Fibroblast of skin of abdomen (primary cell): ENCODE measurements around the gene PHF21B.
A peak's percentile ranks its signal among the peaks of the same experiment; 100 is the strongest.
"Not testable (repeated sequence)": the region's sequence is repeated elsewhere in the genome, so short reads cannot be mapped to it uniquely, and the experiment has no call there.

ENCODE experiments used
- DNase-seq: peaks from one replicate; pipeline ENCODE4 v3.0.0-alpha.2; 2013

Gene PHF21B

GRCh38 chr22:44932493-44932892, 77.3 kb downstream of the PHF21B start:
- no peak for DNase-seq

DNA sequence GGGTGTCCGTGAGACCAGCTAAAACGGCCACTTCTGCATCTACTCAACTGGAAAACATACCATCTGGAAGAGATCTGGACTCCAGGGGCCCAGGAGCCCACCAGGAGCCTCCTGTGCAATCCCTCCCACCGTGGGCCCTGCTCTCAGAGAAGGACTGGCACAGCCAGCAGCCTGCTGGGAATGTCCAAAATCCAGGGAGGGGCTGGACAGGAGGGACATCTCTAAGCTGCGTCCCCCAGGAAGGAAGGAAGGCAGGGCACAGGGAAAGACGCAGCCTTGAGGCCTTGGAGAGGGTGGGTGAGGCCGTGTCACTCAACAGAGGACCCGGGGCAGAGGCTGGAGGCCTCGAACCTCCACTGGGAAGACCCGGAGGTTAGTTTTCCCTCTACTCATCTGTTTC, 78.0 kb downstream of the PHF21B start:
- no peak for DNase-seq

DNA sequence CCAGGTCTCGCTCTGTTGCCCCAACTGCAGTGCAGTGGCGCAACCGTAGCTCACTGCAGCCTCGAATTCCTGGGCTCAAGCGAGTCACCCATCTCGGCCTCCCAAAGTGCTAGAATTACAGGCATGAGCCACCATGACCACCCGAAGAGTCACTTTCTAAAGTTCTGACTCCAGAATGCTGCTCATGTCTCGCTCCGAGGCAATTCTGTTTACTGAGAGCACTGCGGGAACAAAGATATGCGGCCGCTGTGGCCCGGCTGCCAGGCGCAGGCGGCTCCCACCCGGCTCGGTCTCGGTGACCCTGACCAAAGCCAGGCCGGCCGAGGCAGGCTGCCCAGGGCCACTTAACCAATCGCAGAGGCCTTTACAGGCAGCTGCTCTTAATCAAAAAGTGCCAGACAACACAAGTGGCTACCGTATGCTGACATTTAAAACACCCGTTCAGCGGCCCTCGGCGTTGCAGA, 78.7 kb downstream of the PHF21B start:
- DNase-seq, result peak; percentile 4

DNA sequence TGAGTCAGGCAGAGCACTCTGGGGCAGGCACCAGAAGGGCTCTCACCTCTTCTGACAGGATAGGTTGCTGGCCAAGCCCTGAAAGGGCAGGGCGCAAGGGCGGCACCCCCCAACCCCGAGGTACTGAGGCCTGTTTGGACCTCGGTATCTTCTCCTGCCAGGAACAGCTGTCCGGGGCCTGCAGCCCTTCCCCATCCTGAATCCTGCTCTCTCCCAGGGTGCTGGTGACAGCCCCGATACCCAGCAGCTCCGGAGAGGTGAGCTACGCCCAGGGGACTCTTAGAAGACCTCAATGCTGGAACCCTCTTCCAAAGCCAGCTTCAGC, 79.1 kb downstream of the PHF21B start:
- no peak for DNase-seq

DNA sequence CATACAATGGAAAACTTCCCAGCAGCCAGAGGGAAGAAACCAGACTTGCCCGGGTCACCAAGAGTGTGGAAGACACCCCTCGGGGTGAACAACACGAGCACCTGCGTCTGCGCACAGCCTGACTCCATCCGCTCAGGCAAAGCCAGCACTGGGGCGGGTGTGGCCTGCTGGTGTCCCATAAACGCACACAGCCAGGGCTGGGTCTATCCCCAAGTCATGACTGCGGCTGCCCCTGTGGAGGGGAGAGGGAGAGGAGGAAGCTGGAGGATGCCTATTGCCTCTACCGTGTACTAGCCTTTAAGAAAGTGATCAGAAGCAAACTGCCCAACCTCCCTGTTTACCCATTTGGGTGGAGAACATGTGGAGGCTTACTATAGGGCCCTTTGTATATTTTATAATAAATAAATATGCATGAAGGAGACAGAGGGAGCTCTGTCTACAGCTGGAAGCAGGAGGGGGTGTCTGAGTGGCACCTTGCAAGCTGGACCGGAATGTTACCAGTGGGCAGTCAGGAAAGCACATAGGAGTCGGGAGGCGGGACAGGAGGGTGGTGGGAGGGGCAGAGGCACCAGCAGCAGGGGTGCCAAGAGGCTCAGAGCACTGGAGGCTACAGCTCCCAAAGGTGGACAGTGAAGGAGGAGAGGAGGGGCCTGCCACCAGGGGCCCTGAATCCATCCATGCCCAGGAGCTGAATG, 79.6 kb downstream of the PHF21B start:
- no peak for DNase-seq

- DNase-seq, result no peak
These were observed 80.3 kb downstream of the PHF21B start for GRCh38 chr22:44929359-44930015.

GRCh38 chr22:44928711-44929358, 81.0 kb downstream of the PHF21B start:
- no peak for DNase-seq

DNA sequence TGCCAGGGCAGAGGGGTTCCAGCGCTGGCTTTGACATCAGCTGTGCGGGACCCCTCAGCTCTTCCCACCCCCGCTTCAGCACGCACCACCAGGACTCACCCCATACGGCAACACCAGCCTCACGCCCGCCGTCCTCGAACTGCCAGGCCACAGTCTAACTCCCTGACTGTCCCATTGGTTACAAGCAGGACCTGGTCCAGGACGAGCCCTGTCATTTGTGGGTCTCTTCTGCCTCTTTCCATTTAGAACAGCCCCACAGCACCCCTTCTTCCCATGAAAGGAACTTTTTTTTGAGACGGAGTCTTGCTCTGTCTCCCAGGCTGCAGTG, 81.7 kb downstream of the PHF21B start:
- DNase-seq, result no peak

DNA sequence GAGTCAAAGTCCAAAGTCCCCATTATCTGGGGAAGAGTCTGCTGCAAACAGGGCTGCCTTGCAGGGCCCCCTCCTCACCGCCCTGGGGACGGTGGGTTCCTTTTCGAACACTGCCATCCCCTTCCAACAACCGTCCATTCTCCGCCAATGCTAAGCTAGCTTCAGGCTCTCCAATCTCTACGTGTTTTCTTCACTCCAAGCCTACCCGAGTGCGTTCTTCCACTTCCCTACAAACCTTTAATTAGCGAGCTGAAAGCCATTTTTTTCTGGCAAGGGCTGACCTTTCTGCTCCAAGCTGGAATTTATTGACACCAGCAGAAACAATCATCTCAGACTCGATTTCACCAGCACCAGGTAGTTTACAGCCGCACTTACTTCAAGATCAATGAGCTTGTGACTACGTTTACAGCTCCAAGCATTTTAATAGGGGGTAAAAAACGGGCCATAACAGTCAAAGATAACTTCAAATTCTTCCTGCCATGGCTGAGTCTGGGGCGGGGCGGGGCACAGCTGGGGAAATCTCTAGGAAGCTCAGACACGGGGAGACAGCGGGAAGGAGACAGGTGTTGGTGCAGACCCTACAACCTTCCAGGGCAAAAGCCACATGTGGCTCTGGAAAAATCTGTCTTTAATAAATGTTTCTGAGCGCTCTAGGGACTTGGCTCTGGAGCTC, 82.2 kb downstream of the PHF21B start:
- no peak for DNase-seq

- DNase-seq, result no peak
These were observed 83.1 kb downstream of the PHF21B start for GRCh38 chr22:44926491-44927415.

DNA sequence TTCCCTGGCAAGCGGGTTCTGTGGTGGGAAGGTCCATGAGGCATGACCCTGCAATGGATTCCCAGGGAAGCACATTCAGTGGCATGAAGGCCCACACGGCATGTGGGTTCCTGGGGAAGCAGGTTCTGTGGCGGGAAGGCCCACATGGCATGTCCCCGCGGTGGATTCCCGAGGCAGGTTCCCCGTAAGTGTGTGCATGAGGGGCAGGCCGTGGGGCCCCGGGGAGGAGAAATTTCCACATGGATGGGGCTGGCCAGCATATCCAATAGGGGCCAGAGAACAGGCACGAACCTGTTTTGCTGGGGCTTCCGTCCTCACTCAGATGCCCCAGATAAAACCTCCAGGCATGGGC, 83.7 kb downstream of the PHF21B start:
- no peak for DNase-seq

DNA sequence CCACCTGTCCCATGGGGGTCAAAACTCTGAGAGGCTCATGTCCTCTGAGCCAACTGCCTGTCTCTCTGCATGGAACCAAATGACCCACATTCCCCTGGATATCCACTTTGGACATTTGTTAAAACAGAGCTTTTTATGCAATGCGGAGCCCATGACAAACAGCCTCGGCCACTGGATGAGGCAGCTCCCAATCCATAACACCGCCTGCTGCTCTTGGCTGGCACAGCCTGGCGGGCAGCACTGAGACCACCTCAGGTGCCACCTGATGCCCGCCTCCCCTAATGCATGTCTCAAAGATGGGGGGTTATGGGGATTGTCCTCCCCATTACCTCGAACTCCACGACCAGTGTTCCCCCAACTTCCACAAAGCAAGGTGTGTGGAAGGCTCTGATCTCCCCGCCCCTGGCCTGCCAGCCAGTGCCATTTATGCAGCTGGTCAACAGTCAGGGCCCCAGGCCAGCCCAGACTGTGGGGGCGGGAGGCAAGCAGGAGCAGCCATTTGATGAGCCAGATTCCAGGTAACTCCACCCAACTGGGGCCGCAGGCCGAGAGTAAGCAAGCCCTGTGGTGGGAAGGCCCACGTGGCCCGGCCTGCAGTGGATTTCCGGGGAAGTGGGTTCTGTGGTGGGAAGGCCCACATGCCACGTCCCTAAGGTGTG, 84.2 kb downstream of the PHF21B start:
- DNase-seq, result no peak

DNA sequence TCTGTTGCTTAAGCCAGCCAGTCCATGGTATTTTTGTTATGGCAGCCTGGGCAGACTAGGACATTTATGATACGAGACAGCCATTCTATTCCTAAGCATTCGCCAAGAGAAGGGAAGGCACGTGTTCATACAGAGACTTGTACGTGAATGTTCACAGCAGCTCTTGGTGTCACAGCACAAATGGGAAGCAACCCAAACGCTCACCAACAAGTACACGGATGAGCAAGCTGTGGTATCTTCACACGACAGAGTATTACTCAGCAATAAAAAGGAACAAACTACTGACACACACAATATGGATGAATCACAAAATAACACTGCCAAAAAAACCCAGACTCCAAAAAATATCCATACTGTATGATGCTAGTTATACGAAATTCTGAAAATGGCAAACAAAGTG, 85.1 kb downstream of the PHF21B start:
- no peak for DNase-seq

GRCh38 chr22:44924098-44924497, 85.7 kb downstream of the PHF21B start:
- DNase-seq, result no peak

- DNase-seq, result not testable (repeated sequence)
These were observed 88.0 kb downstream of the PHF21B start for GRCh38 chr22:44921766-44922165.

DNA sequence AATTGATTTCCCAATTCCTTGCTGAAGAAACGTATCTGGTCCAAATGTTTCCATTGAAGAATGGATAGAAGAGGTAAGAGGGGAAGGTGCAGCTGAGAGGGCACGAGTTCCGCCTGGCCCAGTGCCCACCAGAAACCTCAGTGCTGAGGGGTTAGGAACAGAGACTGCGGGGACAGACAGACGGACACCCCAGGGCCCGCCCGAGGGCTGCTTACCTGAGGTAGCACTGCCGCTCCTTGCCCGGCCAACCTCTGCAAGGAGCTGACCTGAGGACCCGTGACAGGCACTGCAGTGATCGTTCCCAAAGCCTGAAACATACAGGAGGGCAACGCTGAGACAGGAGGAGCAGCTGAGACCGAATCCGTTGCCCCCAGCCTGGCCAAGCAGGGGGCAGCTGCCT, 89.6 kb downstream of the PHF21B start:
- DNase-seq, result no peak

DNA sequence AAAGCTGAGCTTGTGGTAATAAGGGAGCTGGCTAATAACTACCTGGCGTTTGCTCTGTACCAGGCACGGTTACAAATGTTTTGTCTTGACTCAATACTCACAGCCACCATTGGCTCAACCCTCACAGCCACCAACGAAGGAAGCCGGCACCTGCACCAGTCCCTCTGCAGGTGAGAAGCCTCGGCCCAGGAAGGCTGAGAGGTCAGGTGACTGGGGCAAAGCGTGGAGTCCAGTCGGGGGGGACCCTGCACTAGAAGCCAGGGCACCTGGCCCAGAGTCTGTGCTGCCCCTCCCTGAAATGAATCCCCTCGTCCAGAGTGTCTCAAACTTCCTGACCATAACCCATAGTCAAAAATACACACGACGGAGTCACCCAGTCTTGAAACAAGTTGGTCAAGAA, 90.1 kb downstream of the PHF21B start:
- DNase-seq, result no peak

DNA sequence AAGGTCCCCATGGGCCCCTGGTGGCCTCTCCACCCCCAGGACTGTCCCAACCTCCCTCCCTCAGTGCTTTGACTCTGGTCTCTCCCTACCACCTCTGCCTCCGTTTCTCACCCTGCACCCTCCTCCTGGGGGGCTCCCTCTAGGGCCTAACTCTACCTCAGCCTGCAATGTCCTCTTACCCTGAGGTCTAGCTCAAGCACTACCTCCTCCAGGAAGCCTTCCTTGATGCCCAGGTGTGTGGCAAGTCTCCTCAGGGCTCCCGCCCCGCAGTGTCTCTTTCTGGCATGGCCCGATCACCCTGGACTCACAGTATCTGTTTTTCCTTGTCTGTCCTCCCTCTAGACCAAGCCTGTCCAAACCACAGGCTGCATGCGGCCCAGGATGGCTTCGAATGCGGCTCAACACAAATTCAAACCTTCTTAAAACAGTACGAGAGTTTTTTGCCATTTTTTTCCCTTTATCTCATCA, 90.8 kb downstream of the PHF21B start:
- no peak for DNase-seq

GRCh38 chr22:44918166-44918924, 91.5 kb downstream of the PHF21B start:
- no peak for DNase-seq

GRCh38 chr22:44917372-44918165, 92.2 kb downstream of the PHF21B start:
- no peak for DNase-seq
